Colonic mucosa (tissue), 4 donors: ENCODE results near the gene ACBD3. TPM values are rescaled to one million over a fixed set of nuclear protein-coding genes. Genes with fewer than 3 reads are reported as not detected.

Source experiments
- DNase-seq: peaks from one replicate; pipeline ENCODE4 v3.0.0-alpha.2; 2020
- H3K27ac ChIP-seq: fragments of 200-600 bp; one replicate; pipeline ENCODE4 v1.8.0; 2021
- H3K27me3 ChIP-seq: fragments of 200-600 bp; one replicate; pipeline ENCODE4 v1.8.0; 2021
- H3K36me3 ChIP-seq: fragments of 200-600 bp; one replicate; pipeline ENCODE4 v1.8.0; 2021
- H3K4me1 ChIP-seq: fragments of 200-600 bp; one replicate; pipeline ENCODE4 v1.8.0; 2021; ENCODE audit warnings: mild to moderate bottlenecking
- H3K4me3 ChIP-seq: fragments of 200-600 bp; one replicate; pipeline ENCODE4 v1.8.0; 2021
- H3K9ac ChIP-seq, 2 donors: one replicate each; pipeline ENCODE4 v1.7.0; 2013; ENCODE audit warnings: control low read depth in 2 of 2, low read depth in 2 of 2, low read length in 2 of 2
- H3K9me3 ChIP-seq: fragments of 200-600 bp; one replicate; pipeline ENCODE4 v1.8.0; 2021
- CTCF ChIP-seq: fragments of 200-600 bp; IDR thresholded peaks from one replicate; pipeline ENCODE4 v1.8.0; 2022; ENCODE audit warnings: antibody characterized with exemption, mild to moderate bottlenecking
- intact Hi-C: fragments of 100-400 bp; cut with DNase I; formaldehyde crosslinking; loops from one replicate; pipeline ENCODE4 v1.14.1; 2022
- total RNA-seq, 2 donors: library from RNA; stranded (reverse); fragmentation: NEBNext Ultra II Directional in 1 of 2; extraction: Animal tissue kit (Norgen Biotek cat#: 25700) in 1 of 2; gene quantifications; one replicate each; pipeline ENCODE4 v1.2.1, GENCODE V29; 2021
- donor health status: healthy.
- donor health status: DM: no; HTN: no; CAD: no.
- donor health status: DM: no; HTN: no; CAD: no.

Gene ACBD3
- total RNA-seq, 2 donors from 2014 or later = 46.6 to 61.6 TPM

GRCh38 chr1:226135059-226135651, 51.4 kb downstream of the ACBD3 start:
- Histone ChIP-seq H3K4me3 (no peak overlapping the region), H3K9me3 (no peaks in the 10 kb centered on the region), H3K27me3 (no peaks in the 10 kb centered on the region), H3K9ac (peak overlapping the region; percentile 52 to 57), H3K36me3 (no peaks in the 10 kb centered on the region), H3K4me1 (peaks cover 20% of the 10 kb centered on the region), H3K27ac (peak overlapping the region; percentile 51)
- intact Hi-C loops = no loop called here
- peak; percentile 82 for DNase-seq
- TF ChIP-seq CTCF = no peak

- H3K27ac ChIP-seq = peak overlapping the region; percentile 51
- no peaks in the 10 kb centered on the region for H3K9me3 ChIP-seq
- H3K36me3 ChIP-seq = no peaks in the 10 kb centered on the region
- H3K4me3 ChIP-seq = no peak overlapping the region
- peak overlapping the region; percentile 30 to 52 for H3K9ac ChIP-seq
- no peak for TF ChIP-seq CTCF
- no peaks in the 10 kb centered on the region for H3K27me3 ChIP-seq
- intact Hi-C loops = no loop called here
- DNase-seq = no peak
- peaks cover 20% of the 10 kb centered on the region for H3K4me1 ChIP-seq
Measured at GRCh38 chr1:226134170-226135058, 52.1 kb downstream of the ACBD3 start.

- H3K36me3 ChIP-seq = no peaks in the 10 kb centered on the region
- H3K9me3 ChIP-seq = no peaks in the 10 kb centered on the region
- no peak for TF ChIP-seq CTCF
- peak overlapping the region in 1 of 2 donors; percentile 62 for H3K9ac ChIP-seq
- DNase-seq = no peak
- H3K4me3 ChIP-seq = no peak overlapping the region
- H3K4me1 ChIP-seq = peaks cover 22% of the 10 kb centered on the region
- H3K27ac ChIP-seq = no peak overlapping the region
- intact Hi-C loops = no loop called here
- H3K27me3 ChIP-seq = no peaks in the 10 kb centered on the region
Measured at GRCh38 chr1:226133504-226134123, 52.9 kb downstream of the ACBD3 start.

GRCh38 chr1:226132728-226133503, 53.6 kb downstream of the ACBD3 start:
- Histone ChIP-seq H3K9me3 (no peaks in the 10 kb centered on the region), H3K4me1 (peaks cover 25% of the 10 kb centered on the region), H3K9ac (peak overlapping the region; percentile 40 to 62), H3K27me3 (no peaks in the 10 kb centered on the region), H3K4me3 (no peak overlapping the region), H3K27ac (no peak overlapping the region), H3K36me3 (no peaks in the 10 kb centered on the region)
- DNase-seq = no peak
- intact Hi-C loops = no loop called here
- TF ChIP-seq CTCF = no peak

- H3K36me3 ChIP-seq = no peaks in the 10 kb centered on the region
- H3K27me3 ChIP-seq = no peaks in the 10 kb centered on the region
- peaks cover 30% of the 10 kb centered on the region for H3K4me1 ChIP-seq
- TF ChIP-seq CTCF = no peak
- DNase-seq = no peak
- H3K27ac ChIP-seq = no peak overlapping the region
- no peaks in the 10 kb centered on the region for H3K9me3 ChIP-seq
- H3K4me3 ChIP-seq = no peak overlapping the region
- no peak overlapping the region for H3K9ac ChIP-seq
- intact Hi-C loops = no loop called here
Measured at GRCh38 chr1:226131639-226132038, 54.9 kb downstream of the ACBD3 start.
